Iris pigment epithelial cell (primary cell): ENCODE results near the gene CCDC181.
"Not testable (repeated sequence)": the region's sequence is repeated elsewhere in the genome, so short reads cannot be mapped to it uniquely, and the experiment has no call there.

ENCODE experiments used
- DNase-seq: peaks from one replicate; pipeline ENCODE4 v3.0.0-alpha.2; 2011; ENCODE audit warnings: low read depth

The CCDC181 gene

GRCh38 chr1:169427081-169427641 is at the start of gene CCDC181:
Gene CCDC181 (minus strand): TSS chr1:169427474. CDS start chr1:169424927, 2,547 bp downstream.
- DNase-seq, result peak; percentile 50

- no peak for DNase-seq
These were observed 48.6 kb upstream of the CCDC181 start for GRCh38 chr1:169475806-169476387.

DNA sequence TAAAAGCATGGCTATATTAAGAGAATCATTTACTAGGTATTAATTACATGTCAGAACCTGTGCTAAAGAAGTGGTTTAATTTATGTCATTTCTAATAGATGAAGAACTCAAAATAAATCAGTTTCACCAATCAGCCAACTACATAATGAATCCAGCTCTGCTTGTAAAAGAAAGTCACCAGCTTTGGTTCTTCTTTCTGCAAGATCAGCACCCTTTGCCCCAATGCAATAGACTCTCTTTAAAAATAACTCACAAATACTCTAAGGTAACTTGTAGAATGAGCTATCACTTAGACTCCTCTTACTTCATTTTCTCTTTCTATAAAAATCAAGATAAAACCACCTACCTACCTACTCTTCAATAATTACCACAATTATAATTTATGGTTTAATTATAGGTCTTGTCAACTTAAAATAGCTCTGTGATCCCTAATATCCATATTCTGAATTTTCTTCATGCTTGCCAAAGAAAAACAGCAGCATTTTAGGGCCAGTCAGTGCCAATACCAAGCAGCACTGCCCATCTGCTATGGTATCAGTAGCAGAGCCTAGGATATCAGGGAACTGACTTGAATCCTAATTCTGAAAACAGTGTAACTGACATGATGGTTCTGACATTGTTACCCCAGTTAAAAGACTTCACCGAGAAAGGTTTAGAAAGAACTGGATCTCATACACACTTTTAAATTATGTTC is 47.2 kb upstream of the CCDC181 start:
- no peak for DNase-seq

GRCh38 chr1:169473347-169473746 is 46.1 kb upstream of the CCDC181 start:
- no peak for DNase-seq

GRCh38 chr1:169472738-169473137 is 45.5 kb upstream of the CCDC181 start:
- peak; percentile 50 for DNase-seq

DNA sequence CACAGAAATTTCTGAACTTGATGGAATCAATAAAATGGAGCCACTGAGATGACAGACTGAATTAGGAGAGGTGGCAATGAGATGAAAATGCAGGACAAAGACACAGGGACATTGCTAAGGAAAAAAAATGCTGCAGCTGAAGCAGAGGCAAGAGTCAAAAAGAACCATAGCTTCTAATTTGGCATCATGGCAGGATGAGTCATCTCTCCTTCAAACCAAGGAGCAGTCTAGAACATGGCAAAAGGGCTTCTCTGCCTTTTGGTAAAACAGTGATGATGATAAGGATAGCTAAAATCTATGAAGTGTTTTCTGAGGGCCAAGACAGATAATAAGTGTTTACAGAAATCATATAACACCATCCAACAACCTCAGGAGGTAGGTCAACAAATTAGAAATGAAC is 41.7 kb upstream of the CCDC181 start:
- DNase-seq, result no peak

- peak; percentile 52 for DNase-seq
These were observed 39.3 kb upstream of the CCDC181 start for GRCh38 chr1:169466259-169467230.

DNA sequence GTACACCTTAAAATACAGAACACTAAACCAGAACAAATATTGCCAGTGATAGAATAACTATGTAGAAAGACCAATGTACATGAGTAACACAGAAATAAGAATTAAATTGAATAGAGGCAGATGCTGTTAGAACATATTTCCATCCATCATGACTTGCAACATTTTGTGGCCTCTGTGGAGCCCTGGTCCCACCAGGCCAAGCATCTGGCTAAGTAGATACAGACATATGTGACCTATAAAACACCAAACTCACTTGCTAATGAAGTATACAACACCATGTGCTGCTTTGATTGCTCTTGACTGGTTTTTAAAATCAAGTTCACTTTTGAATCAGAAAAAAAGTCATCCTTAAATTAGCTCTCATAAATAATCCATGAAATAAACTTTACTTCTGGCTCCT is 38.0 kb upstream of the CCDC181 start:
- no peak for DNase-seq

GRCh38 chr1:169462385-169462784 is 35.1 kb upstream of the CCDC181 start:
- no peak for DNase-seq

DNA sequence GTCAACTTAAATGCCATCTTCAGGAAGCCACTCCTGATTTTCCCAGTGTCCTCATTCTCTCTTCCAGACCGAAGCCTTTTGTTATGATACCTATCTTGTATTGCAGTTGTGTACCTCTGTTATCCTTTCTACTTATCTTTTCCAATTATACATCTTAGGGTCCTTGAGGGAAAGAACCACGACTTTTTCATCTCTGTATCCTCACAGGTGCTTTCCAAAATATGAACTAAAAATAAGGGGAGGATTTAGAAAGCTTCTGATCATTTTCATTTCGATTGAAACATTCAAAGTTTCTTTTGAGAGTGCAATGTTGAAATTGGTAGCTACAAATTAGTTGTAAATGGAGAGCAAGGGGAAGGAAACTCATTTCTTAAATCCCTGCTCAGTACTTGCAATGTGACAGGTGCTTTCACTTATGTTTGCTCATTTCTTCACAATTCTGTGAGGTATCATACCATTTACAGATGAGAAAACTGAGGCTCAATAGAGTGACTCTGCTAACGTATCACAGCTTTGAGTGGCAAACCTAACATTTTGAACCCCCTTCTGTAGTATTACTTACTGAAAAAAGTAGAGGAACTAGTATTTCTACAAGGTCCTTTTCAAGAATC is 34.2 kb upstream of the CCDC181 start:
- DNase-seq, result no peak

- DNase-seq, result peak; percentile 62
These were observed 33.0 kb upstream of the CCDC181 start for GRCh38 chr1:169460191-169460833.

DNA sequence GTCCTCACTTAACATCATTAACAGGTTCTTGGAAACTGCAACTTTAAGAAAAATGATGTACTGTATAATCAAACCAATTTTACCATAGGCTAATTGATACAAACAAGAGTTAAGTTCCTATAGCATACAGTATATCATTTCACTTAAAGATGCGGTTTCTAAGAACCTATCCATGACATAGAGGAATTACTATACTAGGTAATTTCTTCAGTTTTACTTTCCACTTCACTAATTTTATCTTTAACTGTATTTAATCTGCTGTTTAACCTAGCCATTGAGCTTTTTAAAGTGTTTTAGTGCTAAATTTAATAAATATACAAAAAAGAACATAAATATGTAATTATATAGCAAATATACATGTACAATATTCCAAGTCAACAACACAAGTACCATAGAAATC is 30.2 kb upstream of the CCDC181 start:
- DNase-seq, result no peak

GRCh38 chr1:169456029-169456428 is 28.8 kb upstream of the CCDC181 start:
- DNase-seq, result no peak

DNA sequence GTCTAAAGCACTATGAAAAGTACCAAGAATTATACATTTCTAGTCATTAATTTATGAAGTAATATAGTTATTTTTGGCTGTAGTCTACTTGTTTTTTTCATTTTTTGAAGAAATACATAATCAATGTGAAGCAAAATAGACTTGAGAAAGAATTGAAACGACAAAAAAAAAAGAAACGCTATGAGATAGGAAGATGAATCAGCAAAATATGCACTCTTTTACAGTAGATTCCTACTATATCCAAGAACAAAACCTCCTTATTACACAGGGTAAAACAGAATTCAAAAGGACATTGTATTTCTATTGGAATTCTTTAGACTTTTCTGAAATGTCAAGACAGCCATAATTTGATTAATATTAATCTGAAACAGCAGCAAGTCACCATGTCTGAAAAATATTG is 25.6 kb upstream of the CCDC181 start:
- DNase-seq, result no peak

GRCh38 chr1:169451218-169451824 is 24.0 kb upstream of the CCDC181 start:
- no peak for DNase-seq

- DNase-seq, result no peak
These were observed 16.6 kb upstream of the CCDC181 start for GRCh38 chr1:169443923-169444322.

DNA sequence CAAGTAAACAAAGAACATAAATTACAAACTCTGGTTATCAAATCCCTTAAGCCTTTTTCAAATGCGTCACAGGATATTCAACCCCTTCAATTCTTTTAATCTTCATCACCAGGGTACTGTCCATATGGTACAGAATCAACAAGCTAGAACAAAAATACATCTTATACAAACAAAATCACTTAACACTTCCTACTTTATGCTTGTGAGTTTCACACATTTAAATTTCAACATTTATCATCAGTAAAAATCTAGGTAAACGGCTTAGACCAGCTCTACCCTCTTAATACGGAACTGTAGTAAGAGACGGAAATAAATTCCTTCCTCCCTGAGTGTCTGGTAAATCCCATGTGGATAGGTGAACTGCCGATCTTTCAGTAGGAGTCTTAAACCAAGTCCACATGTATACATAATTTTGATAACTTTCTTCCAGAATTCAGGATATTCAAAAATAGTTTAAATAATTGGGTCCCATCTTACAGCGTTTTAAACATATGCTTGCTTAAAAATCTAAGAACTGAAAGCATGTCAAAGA is 1.0 kb downstream of the CCDC181 start:
- peak; percentile 7 for DNase-seq

- DNase-seq, result no peak
These were observed 6.0 kb downstream of the CCDC181 start for GRCh38 chr1:169421309-169421708.

DNA sequence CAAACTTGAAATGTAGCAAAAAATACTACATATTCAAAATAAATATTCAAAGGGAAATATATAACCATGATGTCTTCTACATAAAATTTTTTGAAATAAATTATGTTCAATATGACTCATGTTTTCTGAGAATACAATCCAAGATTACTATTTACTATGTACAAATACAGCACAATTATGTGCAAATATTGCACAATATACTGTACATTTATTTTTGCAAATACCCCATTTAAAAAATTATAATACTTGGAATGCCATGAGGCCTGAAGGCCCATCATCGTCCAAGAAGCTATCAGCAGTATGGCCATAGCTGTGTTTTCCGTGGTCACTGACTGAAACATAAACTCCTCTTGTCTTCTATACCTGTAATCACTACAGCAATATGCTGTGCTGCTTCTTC is 12.3 kb downstream of the CCDC181 start:
- DNase-seq, result no peak

DNA sequence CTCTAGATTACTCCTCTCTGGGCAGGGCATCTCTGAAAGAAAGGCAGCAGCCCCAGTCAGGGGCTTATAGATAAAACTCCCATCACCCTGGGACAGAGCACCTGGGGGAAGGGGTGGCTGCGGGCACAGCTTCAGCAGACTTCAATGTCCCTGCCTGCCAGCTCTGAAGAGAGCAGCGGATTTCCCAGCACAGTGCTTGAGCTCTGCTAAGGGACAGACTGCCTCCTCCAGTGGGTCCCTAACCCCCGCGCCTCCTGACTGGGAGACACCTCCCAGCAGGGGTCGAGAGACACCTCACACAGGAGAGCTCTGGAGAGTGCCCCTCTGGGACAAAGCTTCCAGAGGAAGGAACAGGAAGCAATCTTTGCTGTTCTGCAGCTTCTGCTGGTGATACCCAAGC is 18.9 kb downstream of the CCDC181 start:
- DNase-seq, result not testable (repeated sequence)

- not testable (repeated sequence) for DNase-seq
These were observed 24.7 kb downstream of the CCDC181 start for GRCh38 chr1:169402578-169402977.
